ENCODE measurements around the gene GLP1R. TPM values are rescaled to one million over a fixed set of nuclear protein-coding genes. Genes with fewer than 3 reads are reported as not detected.

GLP1R gene
- total and polyA plus RNA-seq, 2 of the 4 experiments (the other 2 are of a cell fraction), result not detected

GRCh38 chr6:39061182-39061581 is 12.6 kb downstream of the GLP1R start:
- H2BK15ac ChIP-seq (ENCODE audit: low read depth, low read length), result no peak overlapping the region
- no peak overlapping the region for H3K14ac ChIP-seq (replicated peaks; ENCODE audit: low read depth, low read length)
- no peak overlapping the region for H2AK5ac ChIP-seq (ENCODE audit: low read depth, low read length)
- dilution Hi-C loops (cut with HindIII; ENCODE audit: low sequenced_read_pairs, unreplicated experiment), result no loop called here
- no peak overlapping the region for H2AFZ ChIP-seq (replicated peaks; ENCODE audit: low read length, poor library complexity)
- H3K56ac ChIP-seq (ENCODE audit: extremely low read depth, insufficient read depth, low read length), result no peak overlapping the region
- H3K4ac ChIP-seq (ENCODE audit: low read depth, low read length), result no peak overlapping the region
- H2BK5ac ChIP-seq (ENCODE audit: low read depth, low read length, poor library complexity, severe bottlenecking), result no peak overlapping the region
- no peak overlapping the region for H3K18ac ChIP-seq (ENCODE audit: low read depth, low read length)
- no peak overlapping the region for H3K9ac ChIP-seq (ENCODE audit: low read depth, low read length)
- no peaks in the 10 kb centered on the region for H3K79me1 ChIP-seq (ENCODE audit: low read depth in 1 of 2, low read length in 2 of 2)
- H3K36me3 ChIP-seq (ENCODE audit: control insufficient read depth, insufficient read depth, low read length), result no peaks in the 10 kb centered on the region
- 40% methylated on average over 1 of the region's 6 CpGs; no CpG with 5 or more reads in 1 of the 2 experiments for WGBS, 2 experiments (ENCODE audit: extremely low coverage in 2 of 2, insufficient read length in 1 of 2)
- DNase-seq, result no peak
- H2BK20ac ChIP-seq (ENCODE audit: low read depth, low read length), result no peak overlapping the region
- H4K20me1 ChIP-seq (ENCODE audit: insufficient read depth, low read length), result no peaks in the 10 kb centered on the region
- H2BK120ac ChIP-seq (ENCODE audit: low read depth, low read length), result no peak overlapping the region
- in situ Hi-C loops (cut with MboI; ENCODE audit: low sequenced_read_pairs), result no loop called here
- H4K5ac ChIP-seq (ENCODE audit: low read depth, low read length), result no peak overlapping the region
- H3K4me3 ChIP-seq (ENCODE audit: insufficient read depth, low read depth, low read length), result no peak overlapping the region
- ATAC-seq (ENCODE audit: low read depth), result no peak
- H3K9me3 ChIP-seq (ENCODE audit: control insufficient read depth, insufficient read depth, low read length), result no peaks in the 10 kb centered on the region
- POLR2A ChIA-PET (ENCODE audit: unreplicated experiment), result no interaction called here
- CTCF ChIA-PET, result no interaction called here
- H3K4me1 ChIP-seq (ENCODE audit: control insufficient read depth, insufficient read depth, low read length), result no peaks in the 10 kb centered on the region
- H4K91ac ChIP-seq (ENCODE audit: insufficient read depth, low read depth, low read length), result no peak overlapping the region
- no peaks in the 10 kb centered on the region for H3K9me1 ChIP-seq (ENCODE audit: insufficient read depth, low read length)
- no TSS peak for BruUV-seq (replicated peaks)
- peaks cover 15% of the 10 kb centered on the region for H3K27me3 ChIP-seq (ENCODE audit: control insufficient read depth, insufficient read depth, low read length)
- H3K27ac ChIP-seq (ENCODE audit: insufficient read depth, low read length), result no peak overlapping the region
- intact Hi-C loops (cut with micrococcal nuclease), result no loop called here
- H2AK9ac ChIP-seq (replicated peaks; ENCODE audit: low read depth, low read length, poor library complexity), result no peak overlapping the region
- H3K4me2 ChIP-seq (ENCODE audit: low read depth, low read length), result no peak overlapping the region
- H4K8ac ChIP-seq (ENCODE audit: low read depth in 2 of 2, low read length in 2 of 2), result no peak overlapping the region
- no peak overlapping the region for H3K23ac ChIP-seq (ENCODE audit: low read depth, low read length)
- TF ChIP-seq USF2 (IDR thresholded peaks at IDR 0.05; ENCODE audit: low read depth, low read length), result no peak
- TF ChIP-seq NFE2L2 (IDR thresholded peaks at IDR 0.05; ENCODE audit: low read depth, low read length), result no peak
- no peak for TF ChIP-seq CEBPB (IDR thresholded peaks at IDR 0.05; ENCODE audit: low read depth, low read length)
- no peak for TF ChIP-seq POLR2A (IDR thresholded peaks at IDR 0.05; ENCODE audit: low read depth, low read length)
- no peak for TF ChIP-seq MAFK (IDR thresholded peaks at IDR 0.05; ENCODE audit: low read depth, low read length)
- no peak for TF ChIP-seq MXI1 (IDR thresholded peaks at IDR 0.05; ENCODE audit: borderline replicate concordance, low read depth, low read length)
